Measurements from ENCODE around the gene SHISA3. TPM values are rescaled to one million over a fixed set of nuclear protein-coding genes. Genes with fewer than 3 reads are reported as not detected.

SHISA3 gene
- total RNA-seq, 1 experiment from 2014 or later = 0.18 TPM

DNA sequence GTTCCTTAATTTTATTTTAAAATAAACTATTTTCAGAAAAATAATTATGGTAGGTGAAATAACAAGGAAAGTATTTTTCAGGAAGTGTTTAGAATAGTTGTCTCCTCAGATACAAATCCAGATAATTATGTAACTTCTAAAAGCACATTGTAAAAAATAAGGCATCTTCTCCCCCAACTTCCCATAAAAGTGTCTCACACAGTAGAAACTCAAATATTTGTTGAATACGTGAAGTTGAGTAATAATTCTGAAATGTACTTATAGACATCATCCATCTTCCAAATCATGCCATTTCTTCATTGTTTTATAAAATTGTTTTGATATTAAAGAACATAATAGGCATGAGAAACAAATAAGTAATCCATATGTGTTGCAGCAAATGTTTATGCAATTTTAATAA lies 18.0 kb downstream of the SHISA3 start:
- no peak overlapping the region for H3K27ac ChIP-seq (ENCODE audit: low read length)
- intact Hi-C loops (cut with micrococcal nuclease; ENCODE audit: unreplicated experiment) = no loop called here
- no peak overlapping the region for H3K4me3 ChIP-seq (ENCODE audit: low read depth in 2 of 2, low read length in 2 of 2)
- no peaks in the 10 kb centered on the region; the same call in 1 of the 2 replicates for H3K27me3 ChIP-seq (ENCODE audit: control insufficient read depth, insufficient read depth, low read length)
- POLR2A ChIA-PET = no interaction called here
- no peak for ATAC-seq
- in situ Hi-C loops (cut with HindIII; ENCODE audit: low pct_unique_long_range_greater_than_20kb, low sequenced_read_pairs) = no loop called here
- DNase-seq (ENCODE audit: low read depth, low spot score) = no peak
- H3K9me3 ChIP-seq (ENCODE audit: control insufficient read depth, insufficient read depth, low read depth, low read length) = no peaks in the 10 kb centered on the region
- BruUV-seq (replicated peaks) = no TSS peak
- H3K4me1 ChIP-seq (ENCODE audit: control insufficient read depth, insufficient read depth, low read length) = no peaks in the 10 kb centered on the region
- H3K36me3 ChIP-seq (ENCODE audit: control insufficient read depth, insufficient read depth, low read length) = no peaks in the 10 kb centered on the region
- CTCF ChIA-PET = no interaction called here
- TF ChIP-seq SIN3A (IDR thresholded peaks at IDR 0.05; ENCODE audit: borderline replicate concordance, insufficient read depth, low read depth, low read length) (no peak), TCF7L2 (IDR thresholded peaks at IDR 0.05; ENCODE audit: low read depth, low read length) (no peak)

DNA sequence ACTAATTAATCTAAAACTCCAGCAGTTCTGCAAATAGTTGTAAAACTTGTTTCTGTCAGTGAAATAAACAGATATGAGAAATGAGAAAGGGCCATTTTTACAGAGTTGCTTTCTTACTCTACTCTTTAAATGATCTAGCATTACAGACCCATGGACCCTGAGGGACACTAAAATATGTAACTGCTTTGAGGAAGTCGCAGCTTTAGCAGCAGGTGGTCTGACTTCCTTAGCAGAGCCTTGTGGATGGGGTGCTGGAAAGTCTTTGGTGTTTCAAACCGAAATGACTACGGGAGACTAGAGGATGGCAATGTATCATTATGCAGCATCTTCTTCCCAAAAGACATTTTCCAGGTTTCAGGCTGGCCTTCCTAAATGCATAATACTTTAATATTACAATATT lies 18.7 kb downstream of the SHISA3 start:
- Histone ChIP-seq H3K4me1 (ENCODE audit: control insufficient read depth, insufficient read depth, low read length) (no peaks in the 10 kb centered on the region), H3K27ac (ENCODE audit: low read length) (no peak overlapping the region), H3K9me3 (ENCODE audit: control insufficient read depth, insufficient read depth, low read depth, low read length) (no peaks in the 10 kb centered on the region), H3K36me3 (ENCODE audit: control insufficient read depth, insufficient read depth, low read length) (no peaks in the 10 kb centered on the region), H3K27me3 (ENCODE audit: control insufficient read depth, insufficient read depth, low read length) (no peaks in the 10 kb centered on the region; the same call in 1 of the 2 replicates), H3K4me3 (ENCODE audit: low read depth in 2 of 2, low read length in 2 of 2) (no peak overlapping the region)
- ChIA-PET CTCF (no interaction called here), POLR2A (no interaction called here)
- DNase-seq (ENCODE audit: low read depth, low spot score) (no peak), ATAC-seq (no peak)
- BruUV-seq (replicated peaks) = no TSS peak
- TF ChIP-seq POLR2AphosphoS5 (IDR thresholded peaks at IDR 0.05; ENCODE audit: low read depth, low read length) (no peak), SIN3A (IDR thresholded peaks at IDR 0.05; ENCODE audit: borderline replicate concordance, insufficient read depth, low read depth, low read length) (no peak), TCF7L2 (IDR thresholded peaks at IDR 0.05; ENCODE audit: low read depth, low read length) (no peak)
- TF ChIP-seq, protein P1, sequence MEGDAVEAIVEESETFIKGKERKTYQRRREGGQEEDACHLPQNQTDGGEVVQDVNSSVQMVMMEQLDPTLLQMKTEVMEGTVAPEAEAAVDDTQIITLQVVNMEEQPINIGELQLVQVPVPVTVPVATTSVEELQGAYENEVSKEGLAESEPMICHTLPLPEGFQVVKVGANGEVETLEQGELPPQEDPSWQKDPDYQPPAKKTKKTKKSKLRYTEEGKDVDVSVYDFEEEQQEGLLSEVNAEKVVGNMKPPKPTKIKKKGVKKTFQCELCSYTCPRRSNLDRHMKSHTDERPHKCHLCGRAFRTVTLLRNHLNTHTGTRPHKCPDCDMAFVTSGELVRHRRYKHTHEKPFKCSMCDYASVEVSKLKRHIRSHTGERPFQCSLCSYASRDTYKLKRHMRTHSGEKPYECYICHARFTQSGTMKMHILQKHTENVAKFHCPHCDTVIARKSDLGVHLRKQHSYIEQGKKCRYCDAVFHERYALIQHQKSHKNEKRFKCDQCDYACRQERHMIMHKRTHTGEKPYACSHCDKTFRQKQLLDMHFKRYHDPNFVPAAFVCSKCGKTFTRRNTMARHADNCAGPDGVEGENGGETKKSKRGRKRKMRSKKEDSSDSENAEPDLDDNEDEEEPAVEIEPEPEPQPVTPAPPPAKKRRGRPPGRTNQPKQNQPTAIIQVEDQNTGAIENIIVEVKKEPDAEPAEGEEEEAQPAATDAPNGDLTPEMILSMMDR (IDR thresholded peaks at IDR 0.05) = no peak
- TF ChIP-seq, protein P2, sequence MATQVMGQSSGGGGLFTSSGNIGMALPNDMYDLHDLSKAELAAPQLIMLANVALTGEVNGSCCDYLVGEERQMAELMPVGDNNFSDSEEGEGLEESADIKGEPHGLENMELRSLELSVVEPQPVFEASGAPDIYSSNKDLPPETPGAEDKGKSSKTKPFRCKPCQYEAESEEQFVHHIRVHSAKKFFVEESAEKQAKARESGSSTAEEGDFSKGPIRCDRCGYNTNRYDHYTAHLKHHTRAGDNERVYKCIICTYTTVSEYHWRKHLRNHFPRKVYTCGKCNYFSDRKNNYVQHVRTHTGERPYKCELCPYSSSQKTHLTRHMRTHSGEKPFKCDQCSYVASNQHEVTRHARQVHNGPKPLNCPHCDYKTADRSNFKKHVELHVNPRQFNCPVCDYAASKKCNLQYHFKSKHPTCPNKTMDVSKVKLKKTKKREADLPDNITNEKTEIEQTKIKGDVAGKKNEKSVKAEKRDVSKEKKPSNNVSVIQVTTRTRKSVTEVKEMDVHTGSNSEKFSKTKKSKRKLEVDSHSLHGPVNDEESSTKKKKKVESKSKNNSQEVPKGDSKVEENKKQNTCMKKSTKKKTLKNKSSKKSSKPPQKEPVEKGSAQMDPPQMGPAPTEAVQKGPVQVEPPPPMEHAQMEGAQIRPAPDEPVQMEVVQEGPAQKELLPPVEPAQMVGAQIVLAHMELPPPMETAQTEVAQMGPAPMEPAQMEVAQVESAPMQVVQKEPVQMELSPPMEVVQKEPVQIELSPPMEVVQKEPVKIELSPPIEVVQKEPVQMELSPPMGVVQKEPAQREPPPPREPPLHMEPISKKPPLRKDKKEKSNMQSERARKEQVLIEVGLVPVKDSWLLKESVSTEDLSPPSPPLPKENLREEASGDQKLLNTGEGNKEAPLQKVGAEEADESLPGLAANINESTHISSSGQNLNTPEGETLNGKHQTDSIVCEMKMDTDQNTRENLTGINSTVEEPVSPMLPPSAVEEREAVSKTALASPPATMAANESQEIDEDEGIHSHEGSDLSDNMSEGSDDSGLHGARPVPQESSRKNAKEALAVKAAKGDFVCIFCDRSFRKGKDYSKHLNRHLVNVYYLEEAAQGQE (IDR thresholded peaks at IDR 0.05; ENCODE audit: insufficient read depth in 1 of 2, low read depth in 2 of 2, low read length in 1 of 2) = no peak
- intact Hi-C loops (cut with micrococcal nuclease; ENCODE audit: unreplicated experiment) (no loop called here), in situ Hi-C loops (cut with HindIII; ENCODE audit: low pct_unique_long_range_greater_than_20kb, low sequenced_read_pairs) (no loop called here)

DNA sequence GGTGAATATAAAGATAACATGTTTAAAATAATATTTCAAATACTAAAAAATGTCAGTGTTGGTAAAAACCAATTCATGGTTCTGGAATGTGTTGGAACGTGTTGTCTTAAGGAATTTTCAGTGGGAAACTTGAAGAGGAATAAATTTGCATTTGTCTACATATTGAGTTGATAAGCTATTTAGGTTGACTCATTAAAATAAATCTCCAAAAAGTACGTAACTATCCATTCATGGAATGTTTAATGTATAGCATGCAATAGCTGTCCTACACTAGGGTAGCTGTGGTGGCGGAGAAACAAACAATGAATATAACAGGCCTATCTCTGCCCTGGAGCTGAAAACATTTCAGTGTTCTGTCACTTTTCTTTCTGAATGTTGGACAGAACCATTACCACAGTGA lies 20.3 kb downstream of the SHISA3 start:
- no peak for ATAC-seq
- in situ Hi-C loops (cut with HindIII; ENCODE audit: low pct_unique_long_range_greater_than_20kb, low sequenced_read_pairs) (no loop called here), intact Hi-C loops (cut with micrococcal nuclease; ENCODE audit: unreplicated experiment) (no loop called here)
- H3K36me3 ChIP-seq (ENCODE audit: control insufficient read depth, insufficient read depth, low read length) = no peaks in the 10 kb centered on the region
- DNase-seq (ENCODE audit: low read depth, low spot score) = no peak
- CTCF ChIA-PET = no interaction called here
- H3K4me1 ChIP-seq (ENCODE audit: control insufficient read depth, insufficient read depth, low read length) = no peaks in the 10 kb centered on the region
- H3K27me3 ChIP-seq (ENCODE audit: control insufficient read depth, insufficient read depth, low read length) = no peaks in the 10 kb centered on the region; the same call in 1 of the 2 replicates
- H3K9me3 ChIP-seq (ENCODE audit: control insufficient read depth, insufficient read depth, low read depth, low read length) = no peaks in the 10 kb centered on the region
- H3K4me3 ChIP-seq (ENCODE audit: low read depth in 2 of 2, low read length in 2 of 2) = no peak overlapping the region
- no peak overlapping the region for H3K27ac ChIP-seq (ENCODE audit: low read length)
- POLR2A ChIA-PET = no interaction called here
- no TSS peak for BruUV-seq (replicated peaks)
- TF ChIP-seq SIN3A (IDR thresholded peaks at IDR 0.05; ENCODE audit: borderline replicate concordance, insufficient read depth, low read depth, low read length) = no peak
- TF ChIP-seq, protein P2 (IDR thresholded peaks at IDR 0.05; ENCODE audit: insufficient read depth in 1 of 2, low read depth in 2 of 2, low read length in 1 of 2) = no peak
- TF ChIP-seq, protein P1 (IDR thresholded peaks at IDR 0.05) = no peak
- no peak for TF ChIP-seq TCF7L2 (IDR thresholded peaks at IDR 0.05; ENCODE audit: low read depth, low read length)
- TF ChIP-seq POLR2AphosphoS5 (IDR thresholded peaks at IDR 0.05; ENCODE audit: low read depth, low read length) = no peak
